OCI-M1 (cell line): Measurements from ENCODE around the gene SYNGR1.
A peak's percentile ranks its signal among the peaks of the same experiment; 100 is the strongest.

Source experiments
- DNase-seq: peaks from one replicate; lab custom pipeline; 2025; lab: John Stamatoyannopoulos, UW

SYNGR1 gene

GRCh38 chr22:39349967-39350726 is at the start of gene SYNGR1:
TSS of gene SYNGR1 (plus strand) at chr22:39349991. CDS start at chr22:39350011, 20 bp downstream.
- no peak for DNase-seq

GRCh38 chr22:39300186-39300830 is 49.5 kb upstream of the SYNGR1 start:
- DNase-seq, result peak; percentile 67

GRCh38 chr22:39301108-39301507 is 48.7 kb upstream of the SYNGR1 start:
- DNase-seq, result no peak

- peak; percentile 12 for DNase-seq
Measured at GRCh38 chr22:39301926-39302325, 47.9 kb upstream of the SYNGR1 start.

GRCh38 chr22:39302431-39302960 is 47.3 kb upstream of the SYNGR1 start:
- no peak for DNase-seq

GRCh38 chr22:39303358-39303757 is 46.4 kb upstream of the SYNGR1 start:
- no peak for DNase-seq

GRCh38 chr22:39303892-39304671 is 45.7 kb upstream of the SYNGR1 start:
- DNase-seq, result no peak

GRCh38 chr22:39306456-39307361 is 43.1 kb upstream of the SYNGR1 start:
- DNase-seq, result peak; percentile 34

- DNase-seq, result peak; percentile 53
Measured at GRCh38 chr22:39308614-39309363, 41.0 kb upstream of the SYNGR1 start.

GRCh38 chr22:39309364-39309861 is 40.4 kb upstream of the SYNGR1 start:
- no peak for DNase-seq

GRCh38 chr22:39309881-39310714 is 39.7 kb upstream of the SYNGR1 start:
- DNase-seq, result no peak

- no peak for DNase-seq
Measured at GRCh38 chr22:39311592-39312400, 38.0 kb upstream of the SYNGR1 start.

GRCh38 chr22:39312410-39312809 is 37.4 kb upstream of the SYNGR1 start:
- no peak for DNase-seq

GRCh38 chr22:39313258-39314001 is 36.4 kb upstream of the SYNGR1 start:
- DNase-seq, result no peak

GRCh38 chr22:39314251-39314971 is 35.4 kb upstream of the SYNGR1 start:
- DNase-seq, result no peak

GRCh38 chr22:39315389-39315788 is 34.4 kb upstream of the SYNGR1 start:
- DNase-seq, result no peak

GRCh38 chr22:39316440-39317083 is 33.2 kb upstream of the SYNGR1 start:
- DNase-seq, result peak; percentile 87
